Activated T-cell treated with anti-CD3 and anti-CD28 coated beads, Interleukin-2, amount 50 U/mL, for 4 hours (primary cell): Measurements from ENCODE around the gene IPO9. TPM values are rescaled to one million over a fixed set of nuclear protein-coding genes. Genes with fewer than 3 reads are reported as not detected.

ENCODE experiments used
- ATAC-seq, 2 donors: fragments of 200-7000 bp; cut with Tn5 transposase; one replicate each; pipeline ENCODE4 v1.10.0; 2021
- DNase-seq: peaks from one replicate; pipeline ENCODE4 v3.0.0-alpha.2; 2020
- H3K27me3 Mint-ChIP-seq: one replicate; pipeline ENCODE4 v1.8.0; 2021; ENCODE audit warnings: low read depth, mixed read lengths
- H3K36me3 Mint-ChIP-seq: one replicate; pipeline ENCODE4 v1.8.0; 2022; ENCODE audit warnings: mixed read lengths; ENCODE audit not compliant: insufficient read depth
- H3K4me1 Mint-ChIP-seq: one replicate; pipeline ENCODE4 v1.8.0; 2021; ENCODE audit warnings: low read depth, mixed read lengths
- H3K4me3 Mint-ChIP-seq: one replicate; pipeline ENCODE4 v1.8.0; 2021; ENCODE audit warnings: mild to moderate bottlenecking, moderate library complexity, mixed read lengths
- H3K9me3 Mint-ChIP-seq: one replicate; pipeline ENCODE4 v1.8.0; 2021; ENCODE audit warnings: mixed read lengths
- total RNA-seq, 3 donors: library from RNA; stranded (reverse); gene quantifications; one replicate each; pipeline ENCODE4 v1.2.1, GENCODE V29; 2021

Gene IPO9
- total RNA-seq, 3 donors from 2014 or later, result 45.4 to 48.3 (median 46.9) TPM

- H3K4me1 Mint-ChIP-seq, result peaks cover 2% of the 10 kb centered on the region
- DNase-seq (no peak), ATAC-seq (no peak)
- H3K4me3 Mint-ChIP-seq, result no peak overlapping the region
- H3K27me3 Mint-ChIP-seq, result no peaks in the 10 kb centered on the region
- H3K36me3 Mint-ChIP-seq, result no peaks in the 10 kb centered on the region
- no peaks in the 10 kb centered on the region for H3K9me3 Mint-ChIP-seq
Measured at GRCh38 chr1:201905234-201905890, 76.4 kb downstream of the IPO9 start.

GRCh38 chr1:201906336-201906735, 77.4 kb downstream of the IPO9 start:
- H3K9me3 Mint-ChIP-seq, result no peaks in the 10 kb centered on the region
- no peak overlapping the region for H3K4me3 Mint-ChIP-seq
- DNase-seq, result no peak
- no peaks in the 10 kb centered on the region for H3K27me3 Mint-ChIP-seq
- ATAC-seq, result no peak
- H3K4me1 Mint-ChIP-seq, result peaks cover 2% of the 10 kb centered on the region
- H3K36me3 Mint-ChIP-seq, result no peaks in the 10 kb centered on the region

GRCh38 chr1:201907621-201908020, 78.7 kb downstream of the IPO9 start:
- no peak for DNase-seq
- H3K9me3 Mint-ChIP-seq, result no peaks in the 10 kb centered on the region

GRCh38 chr1:201911826-201912571, 83.0 kb downstream of the IPO9 start:
- Mint-ChIP-seq H3K4me1 (no peaks in the 10 kb centered on the region), H3K27me3 (peaks cover 4% of the 10 kb centered on the region), H3K4me3 (no peak overlapping the region), H3K9me3 (no peaks in the 10 kb centered on the region), H3K36me3 (no peaks in the 10 kb centered on the region)
- DNase-seq, result no peak
- no peak for ATAC-seq

More at GRCh38 chr1:201907621-201908020, 78.7 kb downstream of the IPO9 start:
- Mint-ChIP-seq H3K4me3 (no peak overlapping the region), H3K36me3 (no peaks in the 10 kb centered on the region), H3K27me3 (no peaks in the 10 kb centered on the region), H3K4me1 (peaks cover 2% of the 10 kb centered on the region)
- no peak for ATAC-seq

GRCh38 chr1:201912832-201913231, 83.9 kb downstream of the IPO9 start:
- H3K9me3 Mint-ChIP-seq, result no peaks in the 10 kb centered on the region
- H3K27me3 Mint-ChIP-seq, result peaks cover 4% of the 10 kb centered on the region
- H3K36me3 Mint-ChIP-seq, result no peaks in the 10 kb centered on the region
- ATAC-seq, result no peak
- no peaks in the 10 kb centered on the region for H3K4me1 Mint-ChIP-seq
- no peak overlapping the region for H3K4me3 Mint-ChIP-seq
- no peak for DNase-seq

- no peak for ATAC-seq
- no peaks in the 10 kb centered on the region for H3K4me1 Mint-ChIP-seq
- peaks cover 4% of the 10 kb centered on the region for H3K27me3 Mint-ChIP-seq
- no peak overlapping the region for H3K4me3 Mint-ChIP-seq
- H3K36me3 Mint-ChIP-seq, result no peaks in the 10 kb centered on the region
- DNase-seq, result no peak
- H3K9me3 Mint-ChIP-seq, result no peaks in the 10 kb centered on the region
Measured at GRCh38 chr1:201914456-201915235, 85.7 kb downstream of the IPO9 start.

- no peak for DNase-seq
- no peaks in the 10 kb centered on the region for H3K9me3 Mint-ChIP-seq
- ATAC-seq, result no peak
Measured at GRCh38 chr1:201916649-201917249, 87.8 kb downstream of the IPO9 start.

GRCh38 chr1:201917362-201918033, 88.5 kb downstream of the IPO9 start:
- Mint-ChIP-seq H3K4me1 (no peaks in the 10 kb centered on the region), H3K36me3 (no peaks in the 10 kb centered on the region)

More at GRCh38 chr1:201916649-201917249, 87.8 kb downstream of the IPO9 start:
- Mint-ChIP-seq H3K27me3 (peaks cover 11% of the 10 kb centered on the region), H3K36me3 (no peaks in the 10 kb centered on the region), H3K4me3 (no peak overlapping the region), H3K4me1 (no peaks in the 10 kb centered on the region)

GRCh38 chr1:201918343-201918742, 89.4 kb downstream of the IPO9 start:
- no peak overlapping the region for H3K4me3 Mint-ChIP-seq
- H3K4me1 Mint-ChIP-seq, result no peaks in the 10 kb centered on the region
- peaks cover 15% of the 10 kb centered on the region for H3K27me3 Mint-ChIP-seq
- no peaks in the 10 kb centered on the region for H3K9me3 Mint-ChIP-seq
- DNase-seq (no peak), ATAC-seq (no peak)
- no peaks in the 10 kb centered on the region for H3K36me3 Mint-ChIP-seq

More at GRCh38 chr1:201917362-201918033, 88.5 kb downstream of the IPO9 start:
- ATAC-seq, result no peak
- no peak overlapping the region for H3K4me3 Mint-ChIP-seq
- DNase-seq, result no peak
- peaks cover 15% of the 10 kb centered on the region for H3K27me3 Mint-ChIP-seq
- no peaks in the 10 kb centered on the region for H3K9me3 Mint-ChIP-seq

- ATAC-seq (no peak), DNase-seq (no peak)
- H3K36me3 Mint-ChIP-seq, result no peaks in the 10 kb centered on the region
- no peaks in the 10 kb centered on the region for H3K9me3 Mint-ChIP-seq
- no peaks in the 10 kb centered on the region for H3K4me1 Mint-ChIP-seq
- no peak overlapping the region for H3K4me3 Mint-ChIP-seq
- H3K27me3 Mint-ChIP-seq, result peaks cover 11% of the 10 kb centered on the region
Measured at GRCh38 chr1:201921952-201922558, 93.1 kb downstream of the IPO9 start.

GRCh38 chr1:201925301-201925567, 96.3 kb downstream of the IPO9 start:
- Mint-ChIP-seq H3K9me3 (no peaks in the 10 kb centered on the region), H3K4me3 (no peak overlapping the region), H3K4me1 (no peaks in the 10 kb centered on the region), H3K36me3 (no peaks in the 10 kb centered on the region), H3K27me3 (peaks cover 19% of the 10 kb centered on the region)
- no peak for DNase-seq
- no peak for ATAC-seq

GRCh38 chr1:201925981-201926645, 97.2 kb downstream of the IPO9 start:
- H3K4me3 Mint-ChIP-seq, result no peak overlapping the region
- H3K4me1 Mint-ChIP-seq, result no peaks in the 10 kb centered on the region
- ATAC-seq, result no peak
- peaks cover 15% of the 10 kb centered on the region for H3K27me3 Mint-ChIP-seq
- no peaks in the 10 kb centered on the region for H3K36me3 Mint-ChIP-seq
- H3K9me3 Mint-ChIP-seq, result no peaks in the 10 kb centered on the region
- DNase-seq, result no peak

- no peaks in the 10 kb centered on the region for H3K9me3 Mint-ChIP-seq
- no peak for DNase-seq
- H3K36me3 Mint-ChIP-seq, result no peaks in the 10 kb centered on the region
- H3K27me3 Mint-ChIP-seq, result peaks cover 10% of the 10 kb centered on the region
- no peak for ATAC-seq
- no peaks in the 10 kb centered on the region for H3K4me1 Mint-ChIP-seq
- no peak overlapping the region for H3K4me3 Mint-ChIP-seq
Measured at GRCh38 chr1:201928266-201928665, 99.3 kb downstream of the IPO9 start.
